Measurements from ENCODE around the gene ST8SIA1.

- no peak for TF ChIP-seq CTCF (IDR thresholded peaks at IDR 0.05)
- TF ChIP-seq POLR2AphosphoS5 (IDR thresholded peaks at IDR 0.05) = no peak
- no peak for TF ChIP-seq EP300 (IDR thresholded peaks at IDR 0.05)
- TF ChIP-seq POLR2A (IDR thresholded peaks at IDR 0.05; ENCODE audit: low read depth) = no peak
Measured at GRCh38 chr12:22211128-22211527, 123.4 kb downstream of the ST8SIA1 start.

Data from esophagus muscularis mucosa (tissue), 4 donors.